Hematopoietic multipotent progenitor cell treated with erythropoietin and hydrocortisone succinate and interleukin-3 and kit ligand, for 4 days (in vitro differentiated cells): Measurements from ENCODE around the gene CCNF.

Source experiments
- DNase-seq: peaks from one replicate; pipeline ENCODE4 v3.0.0-alpha.2; 2015

CCNF gene

DNA sequence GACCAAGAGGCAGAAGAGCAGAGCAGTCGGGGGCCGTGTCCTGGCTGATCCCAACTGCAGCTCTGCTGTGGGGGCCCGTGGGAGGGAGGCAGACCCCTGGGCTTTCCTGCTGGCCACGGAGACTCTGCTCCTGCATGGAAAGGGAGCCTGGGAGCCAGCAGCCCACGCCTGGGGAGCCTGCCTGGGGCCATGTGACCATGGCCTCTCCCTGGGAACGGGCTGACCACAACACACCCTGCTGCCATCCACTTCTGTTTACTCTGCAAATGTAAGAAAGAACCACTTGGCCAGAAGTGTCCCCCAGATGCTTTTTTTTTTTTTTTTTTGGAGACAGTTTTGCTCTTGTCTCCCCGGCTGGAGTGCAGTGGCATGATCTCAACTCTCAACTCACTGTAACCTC, 28.7 kb downstream of the CCNF start:
- no peak for DNase-seq

DNA sequence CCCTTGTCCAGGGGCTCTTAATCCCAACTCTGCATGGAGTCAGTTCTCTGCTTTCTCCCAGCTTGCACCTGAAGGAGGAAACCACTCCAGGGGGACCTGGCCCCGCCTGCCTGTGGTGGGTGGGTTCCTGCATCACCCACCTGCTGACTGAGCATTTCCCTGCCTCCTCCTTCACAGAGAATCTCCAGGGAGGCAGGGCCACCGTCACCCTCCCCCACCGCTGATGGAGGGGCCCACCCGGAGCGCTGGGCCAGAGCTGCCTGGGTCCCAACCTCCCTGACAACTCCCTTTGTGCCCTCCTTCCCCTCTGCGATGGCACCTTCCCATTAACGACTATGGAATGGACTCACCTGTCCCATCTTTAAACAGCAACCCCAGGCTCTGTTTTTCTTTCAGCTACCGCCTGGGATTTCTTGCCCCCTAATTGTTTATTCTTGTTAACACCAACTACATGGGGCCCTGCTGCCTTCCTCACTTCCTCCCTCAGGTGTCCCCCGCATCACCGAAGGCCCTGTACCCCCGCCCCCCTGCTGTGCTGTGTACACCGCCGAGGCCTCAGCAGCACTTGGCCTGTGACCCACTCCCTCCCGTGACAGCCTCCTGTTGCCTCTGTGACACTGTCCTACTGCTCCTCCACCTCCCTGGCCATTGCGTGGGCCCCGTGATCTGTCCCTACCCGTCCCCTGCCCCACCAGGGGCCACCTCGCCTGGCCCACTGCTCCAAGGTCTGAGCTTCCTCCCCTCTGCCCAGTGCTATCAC, 29.8 kb downstream of the CCNF start:
- DNase-seq = no peak

DNA sequence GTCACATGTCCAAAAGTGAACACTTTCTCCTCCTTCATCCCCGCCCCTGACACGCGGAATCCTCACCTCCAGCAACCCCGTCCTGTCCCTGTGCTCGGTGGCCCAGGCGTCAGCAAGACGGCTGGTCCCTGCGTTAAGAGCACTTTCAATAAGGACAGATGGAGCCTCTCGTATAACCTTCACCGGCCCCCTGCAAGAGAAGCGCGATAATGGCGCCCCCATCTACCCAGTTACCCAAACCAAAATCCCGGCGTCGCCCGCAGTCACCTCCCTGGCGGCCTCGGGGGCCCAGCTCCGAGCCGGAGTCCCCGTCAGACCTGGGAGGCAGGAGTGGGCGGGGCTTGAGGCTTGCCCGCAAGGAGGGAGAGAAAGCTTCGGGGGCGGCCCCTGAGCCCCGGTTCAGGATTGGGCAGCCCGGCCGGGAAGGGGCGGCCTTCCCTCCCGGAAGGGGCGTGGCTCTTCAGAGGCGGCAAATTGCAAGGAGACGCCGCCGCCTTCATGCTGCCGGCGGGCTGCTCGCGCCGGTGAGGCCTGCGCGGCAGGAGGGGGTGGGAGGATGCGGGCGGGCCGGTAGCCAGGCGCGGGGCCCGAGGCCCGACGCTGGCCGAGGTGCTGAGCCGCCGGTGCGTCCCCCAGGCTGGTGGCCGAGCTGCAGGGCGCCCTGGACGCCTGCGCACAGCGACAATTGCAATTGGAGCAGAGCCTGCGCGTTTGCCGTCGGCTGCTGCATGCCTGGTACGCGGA, 30.6 kb downstream of the CCNF start, which contains the start of gene TEDC2:
Gene TEDC2 (plus strand): TSS at position 463 of the 744 bp plus-strand sequence. CDS start 36 bp downstream, at position 499.
- peak; percentile 99 for DNase-seq

DNA sequence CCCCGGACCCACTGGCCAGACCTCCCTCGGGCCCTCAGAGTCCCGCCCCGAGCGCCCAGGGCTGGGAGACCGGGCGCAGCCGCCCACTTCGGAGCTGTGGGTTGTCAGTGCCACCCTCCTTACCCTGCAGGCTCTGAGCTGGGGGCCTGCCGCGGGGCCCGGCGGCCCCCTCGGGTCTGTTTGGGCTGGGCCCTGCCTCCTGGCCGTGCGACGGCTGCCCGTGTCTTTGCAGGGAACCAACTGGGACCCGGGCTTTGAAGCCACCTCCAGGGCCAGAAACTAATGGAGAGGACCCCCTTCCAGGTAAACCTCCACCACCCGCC, 31.1 kb downstream of the CCNF start:
- no peak for DNase-seq

DNA sequence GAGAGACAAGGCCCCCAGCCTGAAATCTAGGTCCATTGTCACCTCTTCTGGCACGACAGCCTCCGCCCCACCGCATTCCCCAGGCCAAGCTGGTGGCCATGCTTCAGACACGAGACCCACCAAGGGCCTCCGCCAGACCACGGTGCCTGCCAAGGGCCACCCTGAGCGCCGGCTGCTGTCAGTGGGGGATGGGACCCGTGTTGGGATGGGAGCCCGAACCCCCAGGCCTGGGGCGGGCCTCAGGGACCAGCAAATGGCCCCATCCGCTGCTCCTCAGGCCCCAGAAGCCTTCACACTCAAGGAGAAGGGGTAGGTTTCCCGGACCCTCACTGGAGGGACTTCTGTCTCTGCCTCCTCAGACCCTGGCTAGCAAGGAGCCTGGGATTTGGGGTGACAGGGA, 31.7 kb downstream of the CCNF start:
- DNase-seq = no peak

DNA sequence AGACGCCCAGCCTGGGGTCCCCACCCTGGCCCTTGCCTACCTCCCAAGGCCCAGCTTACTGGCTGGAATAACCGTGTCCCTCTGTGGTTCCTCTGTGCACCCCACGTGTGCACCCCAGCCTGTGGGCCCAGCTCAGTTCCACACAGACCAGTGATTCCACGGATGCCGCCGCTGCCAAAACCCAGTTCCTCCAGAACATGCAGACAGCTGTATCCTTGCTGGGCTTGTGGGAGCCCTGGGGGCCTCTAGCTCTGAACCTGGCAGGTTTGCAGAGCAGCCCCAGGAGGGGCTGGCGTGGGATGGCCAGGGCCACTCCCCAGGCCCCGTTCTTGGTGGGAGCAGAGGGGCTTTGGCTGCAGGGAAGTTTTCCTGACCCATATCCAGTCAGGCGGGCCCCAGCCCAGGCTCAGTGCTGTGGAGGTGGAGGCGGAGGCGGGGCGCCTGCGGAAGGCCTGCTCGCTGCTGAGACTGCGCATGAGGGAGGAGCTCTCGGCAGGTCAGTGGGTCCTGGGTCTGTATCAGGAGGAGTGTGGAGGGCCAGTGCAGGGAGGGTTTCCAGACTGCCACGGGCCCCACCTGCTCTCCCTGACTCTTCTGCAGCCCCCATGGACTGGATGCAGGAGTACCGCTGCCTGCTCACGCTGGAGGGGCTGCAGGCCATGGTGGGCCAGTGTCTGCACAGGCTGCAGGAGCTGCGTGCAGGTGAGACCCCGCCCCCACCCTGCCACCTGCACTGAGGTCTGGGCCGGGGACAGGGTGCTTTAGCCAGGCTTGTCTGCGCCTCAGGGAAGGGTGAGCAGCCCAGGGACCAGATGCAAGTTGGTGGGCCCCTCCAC, 33.0 kb downstream of the CCNF start:
- DNase-seq = no peak

DNA sequence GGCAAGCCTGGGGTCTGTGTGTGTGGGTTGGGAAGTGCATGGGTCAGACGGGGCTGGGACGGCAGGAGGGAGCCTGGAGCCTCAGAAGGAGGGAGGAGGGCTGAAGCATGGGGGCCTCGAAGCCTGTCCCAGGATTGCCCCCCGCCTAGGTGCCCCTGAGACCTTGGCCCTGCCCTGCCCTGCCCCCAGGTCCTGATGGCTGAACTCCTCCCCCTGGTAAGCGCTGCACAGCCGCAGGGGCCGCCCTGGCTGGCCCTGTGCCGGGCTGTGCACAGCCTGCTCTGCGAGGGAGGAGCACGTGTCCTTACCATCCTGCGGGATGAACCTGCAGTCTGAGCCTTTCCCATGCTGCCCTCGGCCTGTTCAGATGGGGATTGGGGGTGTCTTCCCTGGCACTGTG, 35.1 kb downstream of the CCNF start:
- no peak for DNase-seq

DNA sequence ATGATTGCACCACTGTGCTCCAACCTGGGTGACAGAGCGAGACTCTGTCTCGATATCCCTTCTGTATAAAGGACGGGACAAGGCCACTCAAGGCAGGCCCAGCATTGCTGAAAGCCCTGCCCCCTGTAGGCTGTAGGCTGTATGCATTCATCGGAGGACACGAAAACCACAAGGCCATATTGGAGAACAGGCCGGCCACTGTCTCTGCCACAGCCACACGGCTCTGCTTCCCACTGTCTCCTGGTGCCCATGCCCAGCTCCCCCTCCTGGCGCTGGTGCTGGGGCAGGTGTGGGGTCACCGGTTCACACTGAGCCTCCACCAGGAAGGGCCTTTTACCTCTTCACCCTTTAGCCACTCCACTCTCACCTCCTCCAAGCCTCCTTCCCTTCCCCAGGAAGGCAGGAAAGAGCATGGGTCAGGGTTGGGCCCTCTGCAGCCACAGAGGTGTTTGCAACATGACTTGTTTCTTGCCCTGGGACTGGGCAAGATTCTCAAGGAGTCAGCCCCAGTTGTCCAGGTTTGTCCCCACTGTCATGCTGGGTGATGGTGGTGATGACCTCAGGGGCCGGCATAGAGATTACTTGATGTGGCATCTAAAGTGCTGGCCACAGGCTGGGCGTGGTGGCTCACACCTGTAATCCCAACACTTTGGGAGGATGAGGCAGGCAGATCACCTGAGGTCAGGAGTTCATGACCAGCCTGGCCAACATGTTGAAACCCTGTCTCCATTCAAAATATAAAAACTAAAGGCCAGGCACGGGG, 36.6 kb downstream of the CCNF start:
- DNase-seq = peak; percentile 61

DNA sequence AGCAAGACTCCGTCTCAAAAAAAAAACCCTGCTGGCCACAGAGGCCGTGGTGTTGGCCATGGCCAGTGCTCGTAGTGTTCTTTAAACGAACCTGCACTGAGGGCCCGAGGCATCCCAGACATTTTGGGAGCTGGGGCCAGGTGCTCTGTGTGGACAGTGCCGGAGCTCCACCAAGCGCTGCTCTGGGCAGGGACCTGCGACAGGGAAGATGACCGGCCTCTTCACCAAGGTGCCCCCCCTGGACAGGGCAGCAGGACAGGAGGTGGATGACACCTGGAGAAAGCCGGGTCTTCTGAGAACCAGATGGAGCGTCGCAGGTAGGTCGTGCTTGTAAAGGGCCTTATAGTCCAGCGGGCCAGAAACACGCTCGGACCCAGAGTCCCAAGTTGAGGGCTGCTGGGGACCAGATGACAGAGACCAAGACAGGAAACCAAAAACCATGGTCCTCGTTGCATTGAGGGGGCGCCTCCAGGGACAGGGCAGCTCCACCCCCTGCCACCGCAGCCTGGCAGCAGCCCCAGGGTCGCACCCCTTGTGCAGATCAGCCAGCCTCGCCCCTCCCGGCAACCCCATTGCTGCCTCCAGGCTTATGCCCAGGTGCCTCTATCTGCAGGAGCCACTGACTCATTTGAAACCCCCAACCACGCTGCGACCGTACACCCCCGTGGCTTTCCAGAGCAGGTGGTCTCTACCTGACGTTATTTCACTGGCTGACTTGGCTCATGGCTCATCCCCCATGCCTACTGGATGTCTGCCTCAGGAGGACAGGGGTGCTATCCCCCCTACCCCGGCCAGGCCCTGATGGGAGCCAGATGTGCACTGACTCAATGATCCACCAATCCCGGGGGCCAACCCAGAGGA, 37.6 kb downstream of the CCNF start:
- DNase-seq = peak; percentile 48

DNA sequence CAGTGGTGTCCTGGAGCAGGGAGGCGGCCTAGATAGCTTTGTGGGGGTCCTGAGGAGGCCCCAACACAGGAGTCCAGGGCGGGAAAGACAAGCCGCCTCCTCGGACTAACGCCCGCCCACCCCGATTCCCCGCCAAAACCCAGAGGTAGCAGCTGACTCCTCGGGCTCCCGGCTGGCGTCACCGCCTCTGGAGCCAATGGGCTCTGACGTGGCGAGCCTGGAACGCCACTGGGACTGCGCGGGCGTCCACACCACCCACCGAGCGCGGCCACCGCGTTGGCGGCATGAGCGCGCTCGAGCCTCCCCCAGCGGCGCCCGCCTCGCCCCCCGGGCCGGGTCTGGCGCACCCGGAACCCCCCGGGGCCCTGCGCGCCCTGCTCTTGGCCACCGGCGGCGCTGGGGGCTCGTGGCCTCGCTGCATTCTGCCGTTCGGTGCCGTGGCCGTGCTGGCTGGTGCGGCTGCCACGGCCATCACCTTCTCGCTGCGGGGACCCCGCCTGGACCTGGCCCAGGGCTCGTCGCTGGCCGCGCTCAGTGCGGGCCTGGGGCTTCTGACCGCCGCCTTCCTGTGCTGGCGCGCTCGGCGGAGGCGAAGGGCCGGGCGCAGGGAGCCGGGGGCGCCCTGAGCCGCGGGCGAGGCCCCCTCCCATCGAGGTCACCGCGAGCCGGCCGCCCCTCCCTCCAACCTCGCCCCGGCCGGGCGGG, 38.4 kb downstream of the CCNF start:
- DNase-seq = peak; percentile 90

DNA sequence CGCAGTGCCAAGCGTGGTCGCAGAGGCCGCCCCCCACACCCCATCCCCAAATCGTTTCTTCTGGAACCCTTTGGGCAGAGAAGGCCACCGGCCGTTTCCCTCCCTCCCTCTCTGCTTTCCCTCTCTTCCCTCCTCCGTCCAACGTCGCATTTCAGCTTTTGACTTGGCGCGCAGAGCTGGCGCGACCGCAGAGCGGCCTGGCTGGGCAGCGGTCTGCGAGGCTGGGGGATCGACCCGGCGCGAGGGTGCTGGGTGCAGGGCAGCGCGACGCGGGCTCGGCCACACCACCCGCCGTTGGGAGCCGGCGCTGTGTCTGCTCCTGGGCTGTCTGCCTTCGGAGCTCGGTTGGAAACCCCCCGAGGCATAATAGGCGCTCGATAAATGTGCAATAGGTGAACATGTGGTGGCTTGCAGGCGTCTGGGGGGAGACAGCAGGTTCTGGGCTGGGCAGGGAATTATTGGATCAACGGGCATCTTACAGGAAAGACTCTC, 39.0 kb downstream of the CCNF start:
- peak; percentile 61 for DNase-seq

DNA sequence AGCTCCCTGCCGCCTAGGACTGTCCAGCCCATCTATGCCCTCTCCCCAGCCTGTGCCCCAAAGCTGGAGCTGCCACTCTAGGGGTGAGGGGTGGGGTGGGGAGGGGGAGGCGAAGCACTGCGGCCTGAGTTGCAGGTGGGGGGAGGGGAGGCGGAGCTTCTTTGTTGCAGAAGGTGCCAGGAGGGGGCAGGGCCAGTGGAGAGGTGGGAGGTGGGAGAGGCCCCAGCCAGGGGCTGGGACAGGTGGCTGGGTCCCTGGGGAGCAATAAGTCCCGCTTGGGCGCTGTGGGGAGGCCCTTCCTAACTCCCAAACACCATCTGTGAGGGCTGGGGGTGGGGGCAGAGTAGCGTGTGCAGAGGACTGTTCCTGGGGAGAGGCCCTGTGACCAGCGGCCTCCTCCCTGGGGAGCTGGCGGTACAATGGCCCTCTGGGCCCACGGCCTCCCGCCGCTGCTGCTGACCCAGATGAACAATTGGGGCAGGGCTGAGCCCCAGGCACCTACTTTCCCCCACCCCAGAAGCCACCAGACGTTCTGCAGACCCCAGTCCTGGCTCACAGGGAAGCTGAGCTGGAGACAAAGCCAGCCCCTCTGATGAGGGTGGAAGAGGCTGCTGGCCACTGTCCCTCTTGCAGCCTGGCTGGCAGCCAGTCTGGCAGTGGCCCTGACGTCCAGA, 39.6 kb downstream of the CCNF start:
- peak; percentile 48 for DNase-seq

DNA sequence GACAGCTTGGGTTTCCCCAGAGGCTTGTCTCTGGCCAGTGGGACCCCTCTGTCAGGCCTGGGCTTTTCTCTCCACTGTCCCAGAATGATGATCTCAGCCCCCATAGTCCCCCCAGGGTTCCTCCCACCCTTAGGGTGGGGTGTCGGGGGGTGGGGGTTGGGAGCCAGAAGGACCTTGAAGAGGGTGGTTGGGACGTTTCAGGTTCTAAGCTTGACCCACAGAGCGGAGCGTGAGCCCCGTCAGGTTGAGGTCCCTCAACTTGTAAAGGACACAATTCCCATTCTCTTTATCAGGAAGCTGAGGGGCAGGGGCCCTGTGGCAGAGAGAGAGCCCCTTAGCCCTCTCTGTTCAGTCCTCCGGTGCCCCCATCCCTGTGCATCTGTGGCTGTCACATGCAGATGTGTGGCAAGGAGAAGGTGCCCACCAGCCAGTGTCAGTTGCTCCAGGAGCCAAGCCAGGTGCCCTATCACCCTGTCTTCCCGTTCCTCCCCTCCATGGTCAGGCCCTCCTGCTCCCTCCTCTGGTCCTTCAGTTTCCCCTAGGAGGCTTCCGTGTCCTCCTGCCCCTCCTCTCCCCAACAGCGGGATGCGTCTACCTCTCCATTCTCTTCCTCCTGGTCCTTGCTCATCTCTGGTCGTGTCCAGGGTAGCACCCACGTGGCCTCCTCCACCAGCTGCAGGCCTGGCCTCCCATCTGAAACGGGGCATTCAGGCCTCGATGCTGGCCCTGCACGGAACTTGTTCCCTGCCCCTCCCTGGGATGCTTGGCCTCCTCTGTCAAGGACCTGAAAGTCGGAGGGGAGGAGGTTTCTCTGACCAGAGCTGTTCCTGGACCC, 40.4 kb downstream of the CCNF start:
- no peak for DNase-seq

DNA sequence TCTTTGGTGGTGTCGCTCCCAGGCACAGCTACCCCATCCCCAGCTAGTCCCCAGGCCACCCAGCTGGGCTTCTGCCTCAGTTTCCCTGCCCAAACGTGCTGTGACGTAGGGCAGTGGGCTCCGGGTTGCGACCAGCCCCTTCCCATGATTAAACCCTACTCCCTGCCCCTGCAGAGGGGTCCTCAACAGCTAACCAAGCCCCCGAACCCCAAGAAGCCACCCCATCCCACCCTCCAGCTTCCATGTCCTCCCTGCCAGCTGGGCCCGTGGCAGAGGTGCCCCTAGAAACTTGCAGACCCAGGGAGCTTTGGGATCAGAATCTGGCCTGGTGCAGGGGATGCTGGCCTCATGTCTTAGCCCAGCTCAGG, 41.0 kb downstream of the CCNF start:
- DNase-seq = no peak

DNA sequence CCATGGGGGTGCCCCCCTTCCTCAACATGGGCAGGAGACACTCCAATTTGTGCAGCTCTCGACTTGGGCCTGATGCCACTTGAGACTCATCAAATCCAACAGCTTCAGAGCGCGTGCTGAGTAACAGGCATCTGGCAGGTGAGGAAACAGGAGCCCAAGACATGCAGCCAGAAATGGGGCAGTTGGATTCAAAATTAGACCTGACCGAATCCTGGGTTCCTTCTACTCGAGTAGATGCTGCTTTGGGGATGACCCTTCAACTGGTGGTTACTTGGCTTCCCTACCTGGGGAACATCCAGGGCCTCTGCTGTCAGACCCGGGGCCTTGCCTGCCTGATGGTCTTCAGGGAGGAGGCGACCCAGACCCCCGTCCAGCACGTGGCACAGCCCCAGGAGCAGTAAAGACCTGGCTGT, 41.4 kb downstream of the CCNF start:
- DNase-seq = peak; percentile 44

DNA sequence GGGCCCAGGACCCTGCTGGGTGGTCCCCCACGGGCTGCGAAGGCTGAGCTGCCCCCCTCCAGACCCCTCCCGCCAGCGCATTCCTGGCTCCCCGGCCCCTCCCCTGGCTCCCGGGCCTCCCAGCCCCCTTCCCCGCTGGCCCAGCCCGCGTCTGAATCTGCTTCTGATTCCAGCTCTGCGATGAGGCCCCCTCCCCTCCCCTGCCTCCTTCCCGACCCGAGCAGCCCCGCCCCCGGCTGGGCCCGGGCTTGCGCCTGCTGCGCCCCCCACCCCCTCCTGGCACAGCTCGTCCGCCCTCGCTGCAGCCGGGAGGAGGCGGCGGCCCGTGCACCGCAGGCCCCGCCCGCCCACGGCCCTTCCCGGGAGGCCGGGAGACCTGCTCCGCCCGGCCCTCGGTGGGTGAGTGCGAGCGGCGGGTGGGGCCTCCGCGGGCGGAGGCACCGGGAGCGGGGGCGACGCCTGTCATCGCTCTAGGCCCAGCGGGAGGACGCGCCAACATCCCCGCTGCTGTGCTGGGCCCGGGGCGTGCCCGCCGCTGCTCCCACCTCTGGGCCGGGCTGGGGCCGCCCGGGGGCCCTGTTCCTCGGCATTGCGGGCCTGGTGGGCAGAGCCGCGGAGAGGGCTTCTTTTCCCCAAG, 41.9 kb downstream of the CCNF start, which contains the start of gene NTN3:
Gene NTN3 (plus strand): TSS at position 282 of the 637 bp plus-strand sequence. CDS start 405 bp downstream, outside the sequence.
- DNase-seq = peak; percentile 49

DNA sequence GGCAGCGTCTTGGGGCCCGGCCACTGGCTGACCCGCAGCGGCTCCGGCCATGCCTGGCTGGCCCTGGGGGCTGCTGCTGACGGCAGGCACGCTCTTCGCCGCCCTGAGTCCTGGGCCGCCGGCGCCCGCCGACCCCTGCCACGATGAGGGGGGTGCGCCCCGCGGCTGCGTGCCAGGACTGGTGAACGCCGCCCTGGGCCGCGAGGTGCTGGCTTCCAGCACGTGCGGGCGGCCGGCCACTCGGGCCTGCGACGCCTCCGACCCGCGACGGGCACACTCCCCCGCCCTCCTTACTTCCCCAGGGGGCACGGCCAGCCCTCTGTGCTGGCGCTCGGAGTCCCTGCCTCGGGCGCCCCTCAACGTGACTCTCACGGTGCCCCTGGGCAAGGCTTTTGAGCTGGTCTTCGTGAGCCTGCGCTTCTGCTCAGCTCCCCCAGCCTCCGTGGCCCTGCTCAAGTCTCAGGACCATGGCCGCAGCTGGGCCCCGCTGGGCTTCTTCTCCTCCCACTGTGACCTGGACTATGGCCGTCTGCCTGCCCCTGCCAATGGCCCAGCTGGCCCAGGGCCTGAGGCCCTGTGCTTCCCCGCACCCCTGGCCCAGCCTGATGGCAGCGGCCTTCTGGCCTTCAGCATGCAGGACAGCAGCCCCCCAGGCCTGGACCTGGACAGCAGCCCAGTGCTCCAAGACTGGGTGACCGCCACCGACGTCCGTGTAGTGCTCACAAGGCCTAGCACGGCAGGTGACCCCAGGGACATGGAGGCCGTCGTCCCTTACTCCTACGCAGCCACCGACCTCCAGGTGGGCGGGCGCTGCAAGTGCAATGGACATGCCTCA, 42.6 kb downstream of the CCNF start:
- DNase-seq = peak; percentile 38

DNA sequence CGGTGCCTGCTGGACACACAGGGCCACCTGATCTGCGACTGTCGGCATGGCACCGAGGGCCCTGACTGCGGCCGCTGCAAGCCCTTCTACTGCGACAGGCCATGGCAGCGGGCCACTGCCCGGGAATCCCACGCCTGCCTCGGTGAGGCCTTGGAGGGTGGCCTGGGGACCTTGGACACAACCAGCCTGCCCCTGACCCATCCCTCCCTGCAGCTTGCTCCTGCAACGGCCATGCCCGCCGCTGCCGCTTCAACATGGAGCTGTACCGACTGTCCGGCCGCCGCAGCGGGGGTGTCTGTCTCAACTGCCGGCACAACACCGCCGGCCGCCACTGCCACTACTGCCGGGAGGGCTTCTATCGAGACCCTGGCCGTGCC, 43.2 kb downstream of the CCNF start:
- DNase-seq = no peak
